ENCODE measurements around the gene DCLK1. TPM values are rescaled to one million over a fixed set of nuclear protein-coding genes. Genes with fewer than 3 reads are reported as not detected.

DCLK1 gene
- total RNA-seq, 2 donors from 2014 or later = not detected

- ATAC-seq (no peak), DNase-seq (ENCODE audit: low spot score in 2 of 2) (no peak)
- H3K36me3 Mint-ChIP-seq = no peaks in the 10 kb centered on the region
- no peak overlapping the region for H3K27ac Mint-ChIP-seq
- H3K9me3 Mint-ChIP-seq = peaks cover 0 to 3% of the 10 kb centered on the region in 2 donors
Observed at GRCh38 chr13:36142735-36143134, 11.6 kb upstream of the DCLK1 start.

- Mint-ChIP-seq H3K9me3 (peaks cover 0 to 5% of the 10 kb centered on the region in 2 donors), H3K27ac (no peak overlapping the region), H3K36me3 (peaks cover 0 to 5% of the 10 kb centered on the region in 2 donors)
- ATAC-seq = no peak
- DNase-seq (ENCODE audit: low spot score in 2 of 2) = no peak
Observed at GRCh38 chr13:36135876-36136275, 4.7 kb upstream of the DCLK1 start.

- no peak for DNase-seq (ENCODE audit: low spot score in 2 of 2)
- no peak overlapping the region for H3K27ac Mint-ChIP-seq
- no peak for ATAC-seq
- H3K36me3 Mint-ChIP-seq = peaks cover 0 to 9% of the 10 kb centered on the region in 2 donors
- H3K9me3 Mint-ChIP-seq = peaks cover 0 to 5% of the 10 kb centered on the region in 2 donors
Observed at GRCh38 chr13:36134632-36135031, 3.5 kb upstream of the DCLK1 start.

DNA sequence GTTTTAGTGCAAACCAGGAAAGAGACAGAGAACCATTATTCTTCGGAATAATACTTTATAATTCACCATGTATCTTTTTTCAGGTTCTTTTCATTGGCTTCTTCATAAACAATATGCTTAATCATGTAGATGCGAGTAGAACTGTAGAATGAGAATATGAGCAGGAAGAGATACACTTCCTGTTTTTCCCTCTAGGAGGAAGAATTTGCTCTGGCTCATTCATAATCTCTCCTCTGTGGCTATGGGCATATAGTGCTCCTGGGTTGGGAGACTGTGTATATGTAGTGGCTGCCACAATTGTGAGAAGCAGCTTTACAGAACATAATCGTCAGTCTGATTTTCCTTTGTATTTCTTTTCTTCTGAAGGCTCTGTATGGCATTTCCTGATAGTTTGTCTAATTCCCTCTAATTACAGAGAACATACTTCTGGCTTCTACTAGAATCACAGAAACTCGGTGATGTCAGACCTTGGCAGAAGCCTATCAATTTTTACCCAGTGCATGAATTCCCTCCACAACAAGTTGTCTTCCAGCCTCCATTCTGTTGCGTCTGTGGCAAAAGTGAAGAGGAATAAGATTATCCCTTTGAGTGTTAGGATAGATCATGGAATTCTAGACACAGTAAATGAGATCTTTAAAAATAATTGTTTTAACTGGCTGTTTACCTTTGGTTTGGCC lies 2.9 kb upstream of the DCLK1 start:
- Mint-ChIP-seq H3K9me3 (peaks cover 0 to 5% of the 10 kb centered on the region in 2 donors), H3K27ac (no peak overlapping the region), H3K36me3 (peaks cover 0 to 9% of the 10 kb centered on the region in 2 donors)
- no peak for ATAC-seq
- DNase-seq (ENCODE audit: low spot score in 2 of 2) = no peak

DNA sequence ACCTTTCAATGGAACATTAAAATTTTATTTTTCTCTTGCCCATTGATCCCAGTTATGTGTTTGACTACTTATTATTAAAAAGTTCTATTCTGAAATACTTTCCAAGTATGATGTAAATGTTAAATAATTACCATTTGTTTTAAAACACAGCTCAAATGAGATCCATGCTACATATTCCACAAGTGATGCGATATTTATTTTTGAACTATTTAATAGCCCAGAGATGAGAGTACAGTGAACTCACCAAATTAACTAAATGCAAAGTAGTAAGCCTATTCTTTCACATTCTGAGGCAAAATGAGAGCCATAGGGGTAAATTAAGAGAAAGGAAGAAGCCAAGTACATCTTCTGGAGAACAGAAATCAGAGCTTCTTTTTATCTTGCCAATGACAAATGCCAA lies 1.2 kb upstream of the DCLK1 start:
- Mint-ChIP-seq H3K9me3 (peaks cover 0 to 5% of the 10 kb centered on the region in 2 donors), H3K27ac (no peak overlapping the region), H3K36me3 (peaks cover 0 to 9% of the 10 kb centered on the region in 2 donors)
- ATAC-seq (no peak), DNase-seq (ENCODE audit: low spot score in 2 of 2) (no peak)

- no peak for DNase-seq (ENCODE audit: low spot score in 2 of 2)
- Mint-ChIP-seq H3K27ac (no peak overlapping the region), H3K9me3 (peaks cover 0 to 5% of the 10 kb centered on the region in 2 donors), H3K36me3 (peaks cover 0 to 9% of the 10 kb centered on the region in 2 donors)
- ATAC-seq = no peak
Observed at GRCh38 chr13:36131931-36132297, 732 bp upstream of the DCLK1 start.

- Mint-ChIP-seq H3K9me3 (peaks cover 0 to 3% of the 10 kb centered on the region in 2 donors), H3K27ac (no peak overlapping the region), H3K36me3 (peaks cover 0 to 7% of the 10 kb centered on the region in 2 donors)
- ATAC-seq (no peak), DNase-seq (ENCODE audit: low spot score in 2 of 2) (no peak)
Observed at GRCh38 chr13:36130552-36131221, 495 bp downstream of the DCLK1 start.

DNA sequence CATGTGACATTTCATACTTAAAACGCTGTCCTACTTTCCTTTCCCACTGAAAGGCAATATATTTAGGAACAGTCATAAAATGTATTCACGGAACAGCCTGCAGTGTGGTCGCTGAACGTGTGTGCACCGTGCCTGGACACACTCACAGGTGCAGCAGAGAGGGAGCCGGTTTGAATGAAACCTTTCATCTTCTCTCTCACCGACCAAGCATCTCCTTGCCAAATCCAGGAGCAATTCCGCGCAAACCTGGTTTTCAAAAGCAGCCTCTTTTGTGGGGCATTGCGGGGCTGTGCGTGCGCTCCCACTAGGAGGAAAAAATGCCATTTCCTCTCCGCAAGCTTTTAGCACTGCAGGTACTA lies 1.0 kb downstream of the DCLK1 start:
- H3K36me3 Mint-ChIP-seq = peaks cover 0 to 4% of the 10 kb centered on the region in 2 donors
- no peaks in the 10 kb centered on the region for H3K9me3 Mint-ChIP-seq
- H3K27ac Mint-ChIP-seq = no peak overlapping the region
- no peak for ATAC-seq
- no peak for DNase-seq (ENCODE audit: low spot score in 2 of 2)

DNA sequence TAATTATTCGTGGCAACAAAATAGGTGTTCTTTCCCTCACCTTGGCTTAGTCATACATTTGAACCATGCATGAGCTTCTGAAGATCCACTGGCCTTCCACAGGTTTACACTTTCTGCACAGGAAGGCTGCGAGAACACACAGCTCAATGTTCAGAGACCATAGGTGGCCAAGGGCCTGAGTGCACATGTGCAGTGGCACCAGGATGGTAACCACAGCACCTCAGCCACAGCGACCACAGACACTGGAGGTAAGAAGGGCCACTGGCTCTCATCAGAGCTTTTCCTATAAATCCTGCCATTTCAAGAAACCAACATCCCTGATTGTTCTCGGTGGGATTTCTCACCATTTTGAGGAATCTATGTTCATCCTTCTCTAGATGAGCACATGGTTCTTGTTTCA lies 1.6 kb downstream of the DCLK1 start:
- peaks cover 0 to 4% of the 10 kb centered on the region in 2 donors for H3K36me3 Mint-ChIP-seq
- DNase-seq (ENCODE audit: low spot score in 2 of 2) (no peak), ATAC-seq (no peak)
- H3K9me3 Mint-ChIP-seq = no peaks in the 10 kb centered on the region
- no peak overlapping the region for H3K27ac Mint-ChIP-seq

- H3K27ac Mint-ChIP-seq = no peak overlapping the region
- ATAC-seq (no peak), DNase-seq (ENCODE audit: low spot score in 2 of 2) (no peak)
- no peaks in the 10 kb centered on the region for H3K9me3 Mint-ChIP-seq
- H3K36me3 Mint-ChIP-seq = peaks cover 0 to 4% of the 10 kb centered on the region in 2 donors
Observed at GRCh38 chr13:36126491-36126890, 4.7 kb downstream of the DCLK1 start.

- H3K36me3 Mint-ChIP-seq = peaks cover 0 to 4% of the 10 kb centered on the region in 2 donors
- H3K9me3 Mint-ChIP-seq = no peaks in the 10 kb centered on the region
- ATAC-seq (no peak), DNase-seq (ENCODE audit: low spot score in 2 of 2) (no peak)
- no peak overlapping the region for H3K27ac Mint-ChIP-seq
Observed at GRCh38 chr13:36125841-36126240, 5.3 kb downstream of the DCLK1 start.

DNA sequence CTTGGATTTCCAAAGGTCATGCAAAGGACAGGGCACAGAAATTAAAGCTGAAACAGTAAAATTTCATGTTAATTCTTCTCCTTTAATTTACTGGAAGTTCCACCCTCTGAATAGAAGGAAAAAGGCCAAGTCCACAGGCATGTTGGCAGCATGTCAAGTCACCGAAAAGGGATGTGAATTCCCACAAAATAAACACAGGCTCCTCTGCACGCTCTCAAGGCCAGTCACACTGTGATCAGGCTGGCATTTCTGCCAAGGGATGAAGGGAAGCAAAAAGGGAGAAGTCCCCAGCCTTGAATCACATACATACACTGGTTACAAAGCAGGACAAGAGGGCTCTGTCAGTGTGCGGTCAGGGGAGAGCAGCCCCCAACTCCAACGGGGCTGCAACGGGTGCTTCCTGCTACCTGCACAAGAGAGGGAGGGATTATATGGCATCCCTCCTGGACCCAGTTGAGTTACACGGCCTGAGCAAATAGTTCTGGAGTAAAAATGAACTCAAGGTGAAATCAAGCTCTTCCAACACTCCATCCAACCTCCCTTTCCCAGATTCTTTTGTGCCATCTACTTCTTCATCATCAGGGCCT lies 6.9 kb downstream of the DCLK1 start:
- Mint-ChIP-seq H3K36me3 (no peaks in the 10 kb centered on the region), H3K27ac (peak overlapping the region in 1 of 2 donors; percentile 68), H3K9me3 (no peaks in the 10 kb centered on the region)
- ATAC-seq (no peak), DNase-seq (ENCODE audit: low spot score in 2 of 2) (no peak)

GRCh38 chr13:36115306-36115705 lies 15.9 kb downstream of the DCLK1 start:
- no peaks in the 10 kb centered on the region for H3K36me3 Mint-ChIP-seq
- H3K9me3 Mint-ChIP-seq = peaks cover 3 to 10% of the 10 kb centered on the region in 2 donors
- ATAC-seq = no peak
- no peak for DNase-seq (ENCODE audit: low spot score in 2 of 2)
- no peak overlapping the region for H3K27ac Mint-ChIP-seq

DNA sequence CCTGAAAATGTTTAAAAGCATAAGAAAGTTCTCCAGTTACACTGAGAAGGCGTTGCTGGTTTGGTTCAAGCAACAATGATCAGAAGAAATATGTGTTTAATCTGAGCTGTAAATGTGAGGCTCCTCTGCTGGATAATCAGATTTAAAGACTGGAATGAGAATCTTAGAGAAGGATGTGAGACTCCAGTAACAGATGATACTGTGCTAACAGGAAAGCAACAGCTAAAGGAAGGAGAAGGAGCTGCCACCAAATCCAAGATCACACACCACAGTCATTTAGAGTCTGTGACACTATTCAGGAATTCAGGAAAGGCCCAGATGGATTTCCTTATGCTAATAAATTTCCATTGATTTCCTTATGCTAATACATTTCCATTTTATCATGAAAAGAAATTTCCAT lies 16.9 kb downstream of the DCLK1 start:
- DNase-seq (ENCODE audit: low spot score in 2 of 2) (no peak), ATAC-seq (no peak)
- Mint-ChIP-seq H3K36me3 (no peaks in the 10 kb centered on the region), H3K9me3 (peaks cover 3 to 10% of the 10 kb centered on the region in 2 donors), H3K27ac (no peak overlapping the region)

DNA sequence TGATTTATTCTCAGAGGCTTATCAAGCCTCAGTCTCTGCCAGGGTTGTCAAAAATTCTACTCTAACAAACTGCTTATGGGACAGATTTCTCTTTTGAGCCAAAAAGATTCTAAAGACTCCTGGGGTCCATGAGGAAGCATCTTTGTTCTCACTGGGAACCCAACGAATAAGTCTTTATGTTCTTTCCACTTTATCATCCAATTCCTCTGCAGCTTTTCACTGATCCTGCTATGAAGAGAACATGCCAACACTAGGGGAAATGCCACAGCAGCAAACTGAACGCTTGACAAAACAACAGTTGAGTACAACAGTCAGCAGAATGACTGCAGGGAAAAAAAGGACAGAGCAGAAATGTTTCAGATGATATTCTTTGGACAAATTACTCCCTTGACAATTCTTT lies 22.2 kb downstream of the DCLK1 start:
- no peak for ATAC-seq
- no peaks in the 10 kb centered on the region for H3K36me3 Mint-ChIP-seq
- no peak overlapping the region for H3K27ac Mint-ChIP-seq

GRCh38 chr13:36108342-36108741 lies 22.8 kb downstream of the DCLK1 start:
- no peak for ATAC-seq
- Mint-ChIP-seq H3K9me3 (peaks cover 3 to 8% of the 10 kb centered on the region in 2 donors), H3K27ac (no peak overlapping the region), H3K36me3 (no peaks in the 10 kb centered on the region)
- DNase-seq (ENCODE audit: low spot score in 2 of 2) = no peak

More for the DNA sequence above, 22.2 kb downstream of the DCLK1 start:
- DNase-seq (ENCODE audit: low spot score in 2 of 2) = no peak
- H3K9me3 Mint-ChIP-seq = peaks cover 3 to 8% of the 10 kb centered on the region in 2 donors

GRCh38 chr13:36107521-36107920 lies 23.7 kb downstream of the DCLK1 start:
- peaks cover 3 to 12% of the 10 kb centered on the region in 2 donors for H3K9me3 Mint-ChIP-seq
- no peak overlapping the region for H3K27ac Mint-ChIP-seq
- H3K36me3 Mint-ChIP-seq = peaks cover 0 to 4% of the 10 kb centered on the region in 2 donors
- DNase-seq (ENCODE audit: low spot score in 2 of 2) (no peak), ATAC-seq (no peak)

All from activated naive CD4-positive, alpha-beta T cell treated with anti-CD3 and anti-CD28 coated beads, Interleukin-2, amount 50 U/mL, for 72 hours (primary cell).